ENCODE data around the gene BFAR.
"Not testable (repeated sequence)": the region's sequence is repeated elsewhere in the genome, so short reads cannot be mapped to it uniquely, and the experiment has no call there.

Gene BFAR

GRCh38 chr16:14701859-14702258 is 69.1 kb downstream of the BFAR start:
- not testable (repeated sequence) for DNase-seq

DNA sequence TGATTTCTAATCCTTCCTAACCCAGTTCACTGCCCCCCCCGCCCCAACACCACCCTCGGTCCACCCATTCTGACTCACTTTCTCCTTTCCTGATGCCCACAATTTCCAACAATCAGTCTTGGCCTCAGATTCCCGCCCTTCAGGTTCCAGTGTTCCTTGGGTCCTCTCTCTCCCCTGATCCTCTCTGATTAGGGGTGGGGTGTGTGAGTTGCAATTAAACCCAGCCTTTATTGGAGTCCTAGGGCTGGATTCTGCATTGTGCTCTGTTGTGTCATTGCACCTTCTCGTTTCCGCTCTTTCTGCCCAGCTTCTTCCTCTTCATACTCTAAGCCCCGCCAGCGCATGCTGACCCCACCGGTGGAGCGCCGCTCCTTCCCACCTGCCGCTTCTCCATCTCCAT is 69.9 kb downstream of the BFAR start:
- DNase-seq, result not testable (repeated sequence)

DNA sequence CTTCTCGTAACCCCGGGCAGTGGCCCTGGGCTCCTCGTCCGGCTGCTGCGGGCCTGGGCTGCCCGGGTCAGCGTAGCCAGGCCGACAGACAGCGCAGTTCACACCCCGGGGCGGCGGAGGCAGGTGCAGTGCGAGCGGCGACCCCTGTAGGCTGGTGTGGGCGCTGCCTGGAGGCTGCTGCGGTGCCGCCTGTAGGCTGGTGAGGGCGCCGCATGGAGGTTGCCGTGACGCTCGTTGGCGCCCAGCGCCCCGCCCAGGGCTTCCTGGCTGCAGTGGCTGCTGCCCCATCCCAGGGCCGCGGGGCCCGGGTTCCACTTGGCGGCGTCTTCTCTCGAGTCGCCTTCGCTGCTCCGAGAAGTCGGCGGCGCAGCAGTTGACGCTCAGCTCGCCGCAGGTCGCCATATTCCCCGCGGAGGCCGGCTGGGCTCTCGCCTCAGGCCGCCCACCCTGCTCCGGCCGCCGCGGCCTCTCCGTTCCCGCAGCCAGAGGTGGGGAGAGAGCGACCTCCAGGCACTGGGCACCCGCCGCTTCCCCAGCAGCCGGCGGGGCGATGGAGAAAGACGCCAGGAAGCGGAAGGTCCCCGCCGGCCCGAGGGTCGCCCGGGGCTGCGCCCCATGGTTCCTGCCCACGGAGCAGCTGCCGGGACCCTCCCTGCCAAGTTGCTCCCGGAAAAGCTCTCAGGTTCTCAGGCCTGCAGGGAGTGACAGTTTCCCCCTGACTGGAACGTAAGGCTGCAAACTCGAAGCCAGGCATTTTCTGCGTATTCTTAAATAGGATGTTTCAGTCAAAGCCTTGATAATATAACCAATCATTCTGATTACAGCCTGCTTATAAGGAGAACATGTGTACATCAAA is 70.6 kb downstream of the BFAR start, which contains the start of gene NPIPA3:
Gene NPIPA3, plus strand, starts transcription at position 256 of the 856 bp plus-strand sequence. CDS start 5,533 bp downstream, outside the sequence.
- DNase-seq, result not testable (repeated sequence)

Measured in cortex of kidney (tissue), 1 donor.